ENCODE data around the gene PRPF8.

- TF ChIP-seq, protein P1, sequence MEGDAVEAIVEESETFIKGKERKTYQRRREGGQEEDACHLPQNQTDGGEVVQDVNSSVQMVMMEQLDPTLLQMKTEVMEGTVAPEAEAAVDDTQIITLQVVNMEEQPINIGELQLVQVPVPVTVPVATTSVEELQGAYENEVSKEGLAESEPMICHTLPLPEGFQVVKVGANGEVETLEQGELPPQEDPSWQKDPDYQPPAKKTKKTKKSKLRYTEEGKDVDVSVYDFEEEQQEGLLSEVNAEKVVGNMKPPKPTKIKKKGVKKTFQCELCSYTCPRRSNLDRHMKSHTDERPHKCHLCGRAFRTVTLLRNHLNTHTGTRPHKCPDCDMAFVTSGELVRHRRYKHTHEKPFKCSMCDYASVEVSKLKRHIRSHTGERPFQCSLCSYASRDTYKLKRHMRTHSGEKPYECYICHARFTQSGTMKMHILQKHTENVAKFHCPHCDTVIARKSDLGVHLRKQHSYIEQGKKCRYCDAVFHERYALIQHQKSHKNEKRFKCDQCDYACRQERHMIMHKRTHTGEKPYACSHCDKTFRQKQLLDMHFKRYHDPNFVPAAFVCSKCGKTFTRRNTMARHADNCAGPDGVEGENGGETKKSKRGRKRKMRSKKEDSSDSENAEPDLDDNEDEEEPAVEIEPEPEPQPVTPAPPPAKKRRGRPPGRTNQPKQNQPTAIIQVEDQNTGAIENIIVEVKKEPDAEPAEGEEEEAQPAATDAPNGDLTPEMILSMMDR (IDR thresholded peaks at IDR 0.05), result no peak
- no peak for TF ChIP-seq POLR2AphosphoS5 (IDR thresholded peaks at IDR 0.05)
- TF ChIP-seq POLR2A (IDR thresholded peaks at IDR 0.05; ENCODE audit: low read depth), result no peak
- TF ChIP-seq EP300 (IDR thresholded peaks at IDR 0.05), result no peak
Measured at GRCh38 chr17:1693339-1693738, 8.7 kb upstream of the PRPF8 start.

Data from esophagus muscularis mucosa (tissue), 4 donors.